Spleen (tissue), 11 donors: ENCODE results near the gene STYXL1. TPM values are rescaled to one million over a fixed set of nuclear protein-coding genes. Genes with fewer than 3 reads are reported as not detected.

ENCODE experiments used
- DNase-seq: peaks from one replicate; pipeline ENCODE4 v3.0.0-alpha.2; 2020
- H3K27ac ChIP-seq, 8 donors: fragments of 200-600 bp; sonication (generic) in 7 of 8; 1 replicate in 4 of 8; 2 replicates in 4 of 8; pipeline versions ENCODE4 v1.5.0 to v1.8.0; 2016 to 2021; ENCODE audit warnings: inconsistent platforms in 4 of 8, mild to moderate bottlenecking in 4 of 8, moderate library complexity in 1 of 8
- H3K27me3 ChIP-seq, 7 donors: fragments of 200-600 bp; sonication (generic) in 6 of 7; replicated peaks in 1 of 7; 1 replicate in 4 of 7; 2 replicates in 3 of 7; pipeline versions ENCODE4 v1.5.0 to v1.8.0; 2016 to 2021; ENCODE audit warnings: inconsistent platforms in 3 of 7, mild to moderate bottlenecking in 1 of 7
- H3K36me3 ChIP-seq, 6 donors: fragments of 200-600 bp; sonication (generic) in 5 of 6; 1 replicate in 4 of 6; 2 replicates in 2 of 6; pipeline versions ENCODE4 v1.5.0 to v1.8.0; 2016 to 2021; ENCODE audit warnings: inconsistent platforms in 2 of 6
- H3K4me1 ChIP-seq, 6 donors: fragments of 200-600 bp; sonication (generic) in 5 of 6; 1 replicate in 3 of 6; 2 replicates in 3 of 6; pipeline versions ENCODE4 v1.5.0 to v1.8.0; 2016 to 2021; ENCODE audit warnings: inconsistent platforms in 3 of 6
- H3K4me3 ChIP-seq, 8 donors: fragments of 200-600 bp; sonication (generic) in 7 of 8; 1 replicate in 4 of 8; 2 replicates in 4 of 8; pipeline versions ENCODE4 v1.5.0 to v1.8.0; 2016 to 2021; ENCODE audit warnings: inconsistent platforms in 4 of 8, mild to moderate bottlenecking in 4 of 8, moderate library complexity in 2 of 8
- H3K9me3 ChIP-seq, 8 donors: fragments of 200-600 bp; sonication (generic) in 7 of 8; 1 replicate in 4 of 8; 2 replicates in 4 of 8; pipeline versions ENCODE4 v1.5.0 to v1.8.0; 2016 to 2021; ENCODE audit warnings: inconsistent platforms in 4 of 8
- POLR2A ChIP-seq, 3 donors: fragments of 450-650 bp; IDR thresholded peaks; one replicate each; pipeline ENCODE4 v1.5.1; 2017; ENCODE audit warnings: antibody characterized with exemption in 3 of 3, mild to moderate bottlenecking in 1 of 3
- POLR2AphosphoS5 ChIP-seq, 3 donors: sonication (generic); formaldehyde crosslinking; IDR thresholded peaks; one replicate each; pipeline ENCODE4 v1.5.1; 2017; ENCODE audit warnings: antibody characterized with exemption in 3 of 3
- WGBS, 5 donors: extraction: QIAGEN DNeasy Blood & Tissue Kit in 3 of 5; methylation state at CpG; one replicate each; pipeline versions ENCODE4 v1.1.5 to v1.1.7; 2013 to 2018; 5-methylcytosine and 5-hydroxymethylcytosine counted together
- intact Hi-C: fragments of 100-400 bp; cut with DNase I; formaldehyde crosslinking; loops from one replicate; pipeline ENCODE4 v1.15.0; 2023; ENCODE audit warnings: low total_unique reads
- polyA plus RNA-seq, 3 donors: library from polyadenylated mRNA; stranded (reverse); fragments of 200-250 nt; gene quantifications; one replicate each; pipeline ENCODE4 v1.2.1, GENCODE V29; 2013
- total RNA-seq, 7 donors: library from RNA; depleted of rRNA in 3 of 7; stranded (reverse); fragments of >200 nt in 3 of 7; fragmentation: NEBNext Ultra II Directional in 4 of 7; extraction: Animal tissue kit (Norgen Biotek cat#: 25700) in 4 of 7; gene quantifications; one replicate each; pipeline versions ENCODE4 v1.1.0 to v1.2.1, GENCODE V29; 2016 to 2021
- TF ChIP-seq, protein P1 (sequence below), 11 experiments: fragments of 200-600 bp in 7 of 11; fragments of 450-650 bp in 4 of 11; sonication (generic) in 4 of 11; IDR thresholded peaks in 8 of 11; conservative IDR thresholded peaks in 3 of 11; 1 replicate in 7 of 11; 2 replicates in 4 of 11; pipeline versions ENCODE4 v1.4.0 to v1.8.0; 2016 to 2021; ENCODE audit warnings: antibody characterized with exemption in 11 of 11, inconsistent platforms in 4 of 11, mild to moderate bottlenecking in 1 of 11
- donor health status: healthy with polysubstance abuse.
- donor health status: DM: no; HTN: no; CAD: no; lungs with moderate emphysema.
- donor health status: DM: no; HTN: no; CAD: no.
- donor health status: Bipolar disorder and iron deficiency.
- donor health status: healthy.
- donor health status: DM: no; HTN: no; CAD: no.
- donor health status: DM: yes; HTN: yes; CAD: no.

STYXL1 gene
- total and polyA plus RNA-seq, 10 donors = 18.3 to 60.4 (median 34.4) TPM

GRCh38 chr7:75995996-75996395, 51.8 kb downstream of the STYXL1 start:
- intact Hi-C loops = loop anchor here (10.0 kb wide), 1 partner anchor 121 kb away; the partner anchor contains the start of gene RHBDD2
- Histone ChIP-seq H3K9me3 (no peaks in the 10 kb centered on the region), H3K27me3 (no peaks in the 10 kb centered on the region), H3K4me1 (peaks cover 11 to 64% (median 24%) of the 10 kb centered on the region in 6 donors), H3K27ac (peak overlapping the region in 3 of 8 donors; percentile 84 to 87 (median 87)), H3K4me3 (no peak overlapping the region), H3K36me3 (peaks cover 0 to 46% (median 9%) of the 10 kb centered on the region in 6 donors)
- WGBS, 5 donors = 97 to 100% (median 100%) methylated on average over 2 to 5 of the region's 5 CpGs
- TF ChIP-seq, protein P1, sequence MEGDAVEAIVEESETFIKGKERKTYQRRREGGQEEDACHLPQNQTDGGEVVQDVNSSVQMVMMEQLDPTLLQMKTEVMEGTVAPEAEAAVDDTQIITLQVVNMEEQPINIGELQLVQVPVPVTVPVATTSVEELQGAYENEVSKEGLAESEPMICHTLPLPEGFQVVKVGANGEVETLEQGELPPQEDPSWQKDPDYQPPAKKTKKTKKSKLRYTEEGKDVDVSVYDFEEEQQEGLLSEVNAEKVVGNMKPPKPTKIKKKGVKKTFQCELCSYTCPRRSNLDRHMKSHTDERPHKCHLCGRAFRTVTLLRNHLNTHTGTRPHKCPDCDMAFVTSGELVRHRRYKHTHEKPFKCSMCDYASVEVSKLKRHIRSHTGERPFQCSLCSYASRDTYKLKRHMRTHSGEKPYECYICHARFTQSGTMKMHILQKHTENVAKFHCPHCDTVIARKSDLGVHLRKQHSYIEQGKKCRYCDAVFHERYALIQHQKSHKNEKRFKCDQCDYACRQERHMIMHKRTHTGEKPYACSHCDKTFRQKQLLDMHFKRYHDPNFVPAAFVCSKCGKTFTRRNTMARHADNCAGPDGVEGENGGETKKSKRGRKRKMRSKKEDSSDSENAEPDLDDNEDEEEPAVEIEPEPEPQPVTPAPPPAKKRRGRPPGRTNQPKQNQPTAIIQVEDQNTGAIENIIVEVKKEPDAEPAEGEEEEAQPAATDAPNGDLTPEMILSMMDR (IDR thresholded peaks at IDR 0.05 in 8 of 11, conservative IDR thresholded peaks at IDR 0.05 in 3 of 11) = no peak
- no peak for TF ChIP-seq POLR2A (IDR thresholded peaks at IDR 0.05)
- TF ChIP-seq POLR2AphosphoS5 (IDR thresholded peaks at IDR 0.05) = no peak
- peak; percentile 77 for DNase-seq

DNA sequence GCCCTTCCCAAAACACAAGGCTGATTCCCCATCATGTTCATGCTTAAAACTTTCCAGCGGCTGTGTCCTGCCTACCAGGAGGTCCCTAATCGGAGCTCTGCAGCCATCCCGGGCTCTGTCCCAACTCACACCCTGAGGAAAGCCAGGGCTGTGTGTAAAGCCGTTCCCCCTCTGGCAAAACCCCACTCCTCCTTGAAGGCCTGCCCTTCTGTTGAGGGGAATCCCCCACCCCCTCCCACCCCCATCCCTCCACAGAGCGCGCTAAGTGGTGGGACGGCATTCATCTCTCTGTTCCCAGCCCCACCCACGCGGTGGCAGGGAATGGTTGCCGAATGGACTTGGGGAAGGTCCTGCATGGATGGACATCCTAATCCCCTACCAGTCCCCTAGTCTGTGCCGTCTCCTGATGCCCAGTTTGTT, 52.7 kb downstream of the STYXL1 start:
- peak overlapping the region; percentile 79 to 100 (median 94) for H3K4me3 ChIP-seq
- no peaks in the 10 kb centered on the region for H3K9me3 ChIP-seq
- peak overlapping the region in 7 of 8 donors; percentile 77 to 96 (median 88) for H3K27ac ChIP-seq
- H3K27me3 ChIP-seq = no peaks in the 10 kb centered on the region
- peaks cover 11 to 73% (median 25%) of the 10 kb centered on the region in 6 donors for H3K4me1 ChIP-seq
- DNase-seq = peak; percentile 78
- H3K36me3 ChIP-seq = peaks cover 0 to 37% (median 2%) of the 10 kb centered on the region in 6 donors
- intact Hi-C loops = loop anchor here (10.0 kb wide), 1 partner anchor 120 kb away; the partner anchor contains the start of gene RHBDD2
- WGBS, 5 donors = 74 to 80% (median 76%) methylated on average over 11 of the region's 11 CpGs
- TF ChIP-seq POLR2A (IDR thresholded peaks at IDR 0.05) (no peak), POLR2AphosphoS5 (IDR thresholded peaks at IDR 0.05) (no peak)
- TF ChIP-seq, protein P1 (IDR thresholded peaks at IDR 0.05 in 8 of 11, conservative IDR thresholded peaks at IDR 0.05 in 3 of 11) = no peak

DNA sequence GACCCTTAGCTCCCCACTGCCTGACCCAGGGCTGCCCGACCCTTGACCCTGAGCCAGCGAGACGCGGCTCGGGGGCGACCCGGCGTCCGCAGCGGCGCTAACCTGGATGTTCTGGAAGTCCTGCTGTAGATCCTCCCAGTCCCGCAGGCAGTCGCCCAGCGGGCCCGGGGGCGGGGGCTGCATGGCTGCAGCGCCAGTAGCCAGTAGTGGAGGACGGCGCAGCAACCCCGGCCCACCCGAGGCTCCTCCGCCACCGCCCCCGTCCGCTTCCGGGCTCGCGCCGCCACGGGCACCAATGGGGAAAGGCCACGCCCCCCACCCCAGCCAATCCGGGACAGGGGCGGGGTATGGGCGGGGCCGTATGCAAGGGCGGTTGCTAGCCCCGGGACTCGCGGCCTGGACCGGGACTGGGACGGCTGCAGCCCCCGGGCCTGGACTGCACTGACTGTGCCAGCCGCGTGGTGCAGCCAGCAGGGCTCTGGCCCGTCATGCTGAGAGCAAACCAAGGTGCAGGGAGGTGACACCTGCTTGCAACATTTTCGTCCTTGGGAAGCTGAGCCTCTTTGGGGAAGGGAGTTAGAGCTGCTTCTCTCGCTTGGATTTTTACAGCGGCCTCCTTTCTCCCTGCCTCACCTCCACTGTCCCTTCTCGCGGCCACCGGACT, 53.3 kb downstream of the STYXL1 start, which contains the start of gene TMEM120A:
Gene TMEM120A (minus strand): TSS at position 208 of the 664 bp plus-strand sequence. CDS start 25 bp downstream, at position 183.
- Histone ChIP-seq H3K27me3 (no peaks in the 10 kb centered on the region), H3K4me3 (peak within 1 kb of the TSS; percentile 79 to 100 (median 94)), H3K4me1 (peaks cover 11 to 79% (median 28%) of the 10 kb centered on the region in 6 donors), H3K9me3 (no peaks in the 10 kb centered on the region), H3K27ac (peak within 1 kb of the TSS; percentile 77 to 96 (median 87)), H3K36me3 (peaks cover 0 to 31% (median 2%) of the 10 kb centered on the region in 6 donors)
- intact Hi-C loops = loop anchor here (10.0 kb wide), 1 partner anchor 120 kb away; the partner anchor contains the start of gene RHBDD2
- TF ChIP-seq, protein P1 (IDR thresholded peaks at IDR 0.05 in 8 of 11, conservative IDR thresholded peaks at IDR 0.05 in 3 of 11) = peak in 10 of 11 experiments; percentile 4 to 71 (median 32)
- TF ChIP-seq POLR2A (IDR thresholded peaks at IDR 0.05) = peak in 2 of 3 donors; percentile 34 to 45
- TF ChIP-seq POLR2AphosphoS5 (IDR thresholded peaks at IDR 0.05) = peak; percentile 88 to 95 (median 89)
- 1 to 9% (median 3%) methylated on average over 19 to 51 of the region's 51 CpGs for WGBS, 5 donors
- DNase-seq = peak; percentile 97
